HG02763 (cell line): Measurements from ENCODE around the gene COPE.
"Not testable (repeated sequence)": the region's sequence is repeated elsewhere in the genome, so short reads cannot be mapped to it uniquely, and the experiment has no call there.

Experiments used
- ATAC-seq: cut with Tn5 transposase; IDR thresholded peaks from one replicate; pipeline ENCODE4 v1.9.1; 2021; ENCODE audit warnings: mild to moderate bottlenecking, moderate library complexity; ENCODE audit not compliant: unreplicated experiment

Gene COPE

GRCh38 chr19:18940769-18941627 is 21.8 kb upstream of the COPE start, which contains the start of gene HOMER3:
TSS of gene HOMER3 (minus strand) at chr19:18941217. CDS start at chr19:18938982, 2,235 bp downstream.
- ATAC-seq = no peak

- ATAC-seq = no peak
Observed at GRCh38 chr19:18939922-18940768, 21.0 kb upstream of the COPE start.

- no peak for ATAC-seq
Observed at GRCh38 chr19:18939163-18939562, 20.0 kb upstream of the COPE start.

- ATAC-seq = no peak
Observed at GRCh38 chr19:18933297-18933696, 14.1 kb upstream of the COPE start.

- no peak for ATAC-seq
Observed at GRCh38 chr19:18932216-18932841, 13.1 kb upstream of the COPE start.

GRCh38 chr19:18931316-18932162 is 12.4 kb upstream of the COPE start:
- ATAC-seq = no peak

- no peak for ATAC-seq
Observed at GRCh38 chr19:18929311-18929710, 10.1 kb upstream of the COPE start.

- ATAC-seq = no peak
Observed at GRCh38 chr19:18928018-18928805, 9.0 kb upstream of the COPE start.

- ATAC-seq = no peak
Observed at GRCh38 chr19:18924684-18925213, 5.6 kb upstream of the COPE start.

GRCh38 chr19:18922228-18922985 is 3.2 kb upstream of the COPE start:
- no peak for ATAC-seq

GRCh38 chr19:18921593-18921992 is 2.4 kb upstream of the COPE start:
- no peak for ATAC-seq

- no peak for ATAC-seq
Observed at GRCh38 chr19:18920400-18920799, 1.2 kb upstream of the COPE start.

GRCh38 chr19:18919900-18920214 is 670 bp upstream of the COPE start:
- ATAC-seq = no peak

- ATAC-seq = not testable (repeated sequence)
Observed at GRCh38 chr19:18917593-18917992, 1.6 kb downstream of the COPE start.

- no peak for ATAC-seq
Observed at GRCh38 chr19:18915639-18916038, 3.5 kb downstream of the COPE start.

- ATAC-seq = no peak
Observed at GRCh38 chr19:18913466-18913865, 5.7 kb downstream of the COPE start.

GRCh38 chr19:18912933-18913332 is 6.3 kb downstream of the COPE start:
- ATAC-seq = no peak

GRCh38 chr19:18910801-18911436 is 8.3 kb downstream of the COPE start:
- ATAC-seq = no peak
